Prostate gland (tissue), 2 donors: ENCODE results near the gene PDPN. TPM values are rescaled to one million over a fixed set of nuclear protein-coding genes. Genes with fewer than 3 reads are reported as not detected.
"Not testable (repeated sequence)": the region's sequence is repeated elsewhere in the genome, so short reads cannot be mapped to it uniquely, and the experiment has no call there.

Experiments
- DNase-seq: peaks from one replicate; pipeline ENCODE4 v3.0.0-alpha.2; 2019; ENCODE audit warnings: low spot score
- H3K27ac ChIP-seq, 2 donors: fragments of 200-600 bp; sonication (generic); 2 replicates each; pipeline ENCODE4 v1.5.1; 2017 to 2019
- H3K27me3 ChIP-seq: fragments of 200-600 bp; sonication (generic); replicated peaks from 2 replicates; pipeline ENCODE4 v1.5.1; 2019; ENCODE audit not compliant: insufficient read depth
- H3K36me3 ChIP-seq, 2 donors: fragments of 200-600 bp; sonication (generic); 1 replicate in 1 of 2; 2 replicates in 1 of 2; pipeline versions ENCODE4 v1.5.1 to v1.8.1; 2017 to 2019
- H3K4me1 ChIP-seq: fragments of 200-600 bp; sonication (generic); replicated peaks from 2 replicates; pipeline ENCODE4 v1.5.1; 2019
- H3K4me3 ChIP-seq, 2 donors: fragments of 200-600 bp; sonication (generic); 2 replicates each; pipeline ENCODE4 v1.5.1; 2017 to 2019
- H3K9me3 ChIP-seq: fragments of 200-600 bp; sonication (generic); 2 replicates; pipeline ENCODE4 v1.5.1; 2017
- CTCF ChIP-seq, 4 experiments: fragments of 200-600 bp in 2 of 4; fragments of 450-650 bp in 2 of 4; sonication (generic) in 2 of 4; IDR thresholded peaks; 1 replicate in 3 of 4; 2 replicates in 1 of 4; pipeline ENCODE4 v1.5.1; 2016 to 2019; ENCODE audit warnings: antibody characterized with exemption in 4 of 4, mild to moderate bottlenecking in 2 of 4, moderate library complexity in 2 of 4
- POLR2A ChIP-seq: fragments of 450-650 bp; IDR thresholded peaks from one replicate; pipeline ENCODE4 v1.6.1; 2016; ENCODE audit warnings: antibody characterized with exemption, mild to moderate bottlenecking
- POLR2AphosphoS5 ChIP-seq: sonication (generic); formaldehyde crosslinking; IDR thresholded peaks from one replicate; pipeline ENCODE4 v1.6.1; 2017; ENCODE audit warnings: antibody characterized with exemption
- WGBS: methylation state at CpG from one replicate; pipeline ENCODE4 v1.1.5; 2018; 5-methylcytosine and 5-hydroxymethylcytosine counted together
- intact Hi-C: fragments of 100-400 bp; cut with DNase I; formaldehyde crosslinking; loops from one replicate; pipeline ENCODE4 v1.14.2; 2022
- total RNA-seq, 2 donors: library from RNA; depleted of rRNA; stranded (reverse); fragments of >200 nt; gene quantifications; one replicate each; pipeline ENCODE4 v1.1.0, GENCODE V29; 2016

PDPN gene
- total RNA-seq, 2 donors from 2014 or later = 11.4 to 19.5 TPM

- no peak for DNase-seq
- no peak for TF ChIP-seq POLR2A
- TF ChIP-seq CTCF (IDR thresholded peaks at IDR 0.05) = no peak
- no peak for TF ChIP-seq POLR2AphosphoS5
Observed at GRCh38 chr1:13554798-13555197, 28.8 kb upstream of the PDPN start.

GRCh38 chr1:13556224-13556764 lies 27.3 kb upstream of the PDPN start:
- no peak overlapping the region for H3K4me3 ChIP-seq
- H3K4me1 ChIP-seq = no peaks in the 10 kb centered on the region
- no peaks in the 10 kb centered on the region for H3K36me3 ChIP-seq
- H3K27ac ChIP-seq = no peak overlapping the region
- WGBS = 30% methylated on average over 6 of the region's 6 CpGs
- no peak for TF ChIP-seq CTCF (IDR thresholded peaks at IDR 0.05)
- TF ChIP-seq POLR2AphosphoS5 = no peak
- no peak for TF ChIP-seq POLR2A
- no peaks in the 10 kb centered on the region for H3K9me3 ChIP-seq
- H3K27me3 ChIP-seq = no peaks in the 10 kb centered on the region
- no peak for DNase-seq
- intact Hi-C loops = no loop called here

More at GRCh38 chr1:13554798-13555197, 28.8 kb upstream of the PDPN start:
- 96% methylated on average over 28 of the region's 28 CpGs for WGBS
- Histone ChIP-seq H3K4me1 (no peaks in the 10 kb centered on the region), H3K27ac (no peak overlapping the region), H3K9me3 (no peaks in the 10 kb centered on the region), H3K27me3 (no peaks in the 10 kb centered on the region), H3K4me3 (no peak overlapping the region), H3K36me3 (no peaks in the 10 kb centered on the region)
- intact Hi-C loops = no loop called here

GRCh38 chr1:13560541-13560940 lies 23.1 kb upstream of the PDPN start:
- H3K4me1 ChIP-seq = no peaks in the 10 kb centered on the region
- H3K9me3 ChIP-seq = no peaks in the 10 kb centered on the region
- DNase-seq = no peak
- no peak overlapping the region for H3K27ac ChIP-seq
- no peaks in the 10 kb centered on the region for H3K27me3 ChIP-seq
- H3K36me3 ChIP-seq = no peaks in the 10 kb centered on the region
- intact Hi-C loops = no loop called here
- TF ChIP-seq CTCF (IDR thresholded peaks at IDR 0.05) (no peak), POLR2A (no peak), POLR2AphosphoS5 (no peak)
- no peak overlapping the region for H3K4me3 ChIP-seq
- 91% methylated on average over 6 of the region's 6 CpGs for WGBS

- H3K27me3 ChIP-seq, intact Hi-C loops, H3K4me1 ChIP-seq, H3K9me3 ChIP-seq, H3K36me3 ChIP-seq, DNase-seq, H3K4me3 ChIP-seq, H3K27ac ChIP-seq: not testable (repeated sequence)
- 94% methylated on average over 11 of the region's 11 CpGs for whole genome bisulfite sequencing
Observed at GRCh38 chr1:13562981-13563380, 20.7 kb upstream of the PDPN start.

GRCh38 chr1:13564073-13564472 lies 19.6 kb upstream of the PDPN start:
- no peaks in the 10 kb centered on the region for H3K36me3 ChIP-seq
- no peak for DNase-seq
- H3K9me3 ChIP-seq = no peaks in the 10 kb centered on the region
- TF ChIP-seq POLR2A = no peak
- TF ChIP-seq CTCF (IDR thresholded peaks at IDR 0.05) = no peak
- TF ChIP-seq POLR2AphosphoS5 = no peak
- intact Hi-C loops = no loop called here
- 85% methylated on average over 5 of the region's 5 CpGs for WGBS
- H3K27me3 ChIP-seq = no peaks in the 10 kb centered on the region
- no peak overlapping the region for H3K27ac ChIP-seq
- H3K4me3 ChIP-seq = no peak overlapping the region
- no peaks in the 10 kb centered on the region for H3K4me1 ChIP-seq

GRCh38 chr1:13570435-13570834 lies 13.2 kb upstream of the PDPN start:
- WGBS = 54% methylated on average over 7 of the region's 7 CpGs
- H3K27me3 ChIP-seq, H3K27ac ChIP-seq, H3K4me3 ChIP-seq, H3K36me3 ChIP-seq, H3K4me1 ChIP-seq, intact Hi-C loops, H3K9me3 ChIP-seq, DNase-seq: not testable (repeated sequence)
